Measurements from ENCODE around the gene PAF1. TPM values are rescaled to one million over a fixed set of nuclear protein-coding genes. Genes with fewer than 3 reads are reported as not detected.
"Not testable (repeated sequence)": the region's sequence is repeated elsewhere in the genome, so short reads cannot be mapped to it uniquely, and the experiment has no call there.

PAF1 gene
- total RNA-seq, 2 experiments from 2014 or later: 44.0 to 47.2 TPM

GRCh38 chr19:39385629-39386411 lies 5.1 kb downstream of the PAF1 start:
- peak overlapping the region; percentile 61 for H3K27ac Mint-ChIP-seq
- H3K4me3 Mint-ChIP-seq: no peak overlapping the region
- peaks cover 21% of the 10 kb centered on the region for H3K4me1 Mint-ChIP-seq
- CTCF ChIA-PET: no interaction called here
- no peaks in the 10 kb centered on the region for H3K27me3 Mint-ChIP-seq
- no peak for DNase-seq
- H3K9me3 Mint-ChIP-seq: no peaks in the 10 kb centered on the region
- POLR2A ChIA-PET: no interaction called here
- peaks cover 55% of the 10 kb centered on the region for H3K36me3 Mint-ChIP-seq (ENCODE audit: low read depth)

- H3K27me3 Mint-ChIP-seq: no peaks in the 10 kb centered on the region
- peaks cover 16% of the 10 kb centered on the region for H3K4me1 Mint-ChIP-seq
- ChIA-PET POLR2A (no interaction called here), CTCF (no interaction called here)
- DNase-seq: no peak
- peaks cover 56% of the 10 kb centered on the region for H3K36me3 Mint-ChIP-seq (ENCODE audit: low read depth)
- no peaks in the 10 kb centered on the region for H3K9me3 Mint-ChIP-seq
- peak overlapping the region; percentile 34 for H3K27ac Mint-ChIP-seq
- no peak overlapping the region for H3K4me3 Mint-ChIP-seq
These were observed 5.9 kb downstream of the PAF1 start for GRCh38 chr19:39384839-39385568.

- Mint-ChIP-seq H3K9me3 (no peaks in the 10 kb centered on the region), H3K27ac (no peak overlapping the region), H3K4me3 (no peak overlapping the region), H3K4me1 (peaks cover 2% of the 10 kb centered on the region), H3K27me3 (no peaks in the 10 kb centered on the region), H3K36me3 (ENCODE audit: low read depth) (peaks cover 52% of the 10 kb centered on the region)
- ChIA-PET POLR2A (interaction anchor here (1.2 kb wide), 1 partner anchor 9 kb away, joined by 3 read pairs; no protein-coding TSS in a partner anchor), CTCF (no interaction called here)
- DNase-seq: no peak
These were observed 7.7 kb downstream of the PAF1 start for GRCh38 chr19:39382991-39383828.

DNA sequence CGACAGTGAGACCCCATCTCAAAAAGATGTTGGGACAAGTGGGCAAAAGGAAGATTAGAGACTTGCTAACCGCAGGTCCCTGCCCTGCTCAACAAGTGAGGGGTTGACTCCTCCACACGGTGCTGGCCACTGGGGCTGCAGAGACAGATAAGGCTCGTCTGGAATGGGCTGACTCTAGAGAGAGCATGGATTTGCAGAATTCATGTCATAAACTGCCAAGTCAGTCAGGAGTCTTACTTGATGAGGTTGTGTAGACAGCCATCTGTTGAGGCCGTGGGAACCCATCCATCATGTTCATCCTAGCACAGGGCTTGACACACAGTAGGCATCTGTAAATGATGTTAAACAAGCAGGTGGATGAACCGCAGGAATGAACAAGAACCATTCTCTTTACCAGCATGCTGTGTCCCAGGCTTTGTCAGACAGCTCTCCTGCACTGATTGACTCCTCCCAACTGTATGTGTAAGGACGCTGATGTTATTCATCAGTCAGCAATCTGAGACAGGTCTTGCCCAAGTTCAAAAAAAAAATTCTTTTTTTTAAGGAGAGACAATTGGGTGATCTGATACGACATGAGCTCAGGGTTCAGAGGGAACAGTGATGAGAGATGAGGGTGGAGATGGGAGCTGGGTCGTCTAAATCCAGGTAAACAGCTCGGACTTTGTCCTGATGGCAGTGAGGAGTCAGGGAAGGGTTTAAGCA lies 8.8 kb downstream of the PAF1 start:
- Mint-ChIP-seq H3K27me3 (no peaks in the 10 kb centered on the region), H3K9me3 (no peaks in the 10 kb centered on the region), H3K4me3 (no peak overlapping the region), H3K4me1 (peaks cover 1% of the 10 kb centered on the region), H3K36me3 (ENCODE audit: low read depth) (peaks cover 59% of the 10 kb centered on the region), H3K27ac (no peak overlapping the region)
- ChIA-PET CTCF (no interaction called here), POLR2A (interaction anchor here (1.2 to 1.4 kb wide), 2 partner anchors 10 to 30 kb away, joined by 3 read pairs; partner anchors contain the start of gene PLEKHG2)
- DNase-seq: no peak

DNA sequence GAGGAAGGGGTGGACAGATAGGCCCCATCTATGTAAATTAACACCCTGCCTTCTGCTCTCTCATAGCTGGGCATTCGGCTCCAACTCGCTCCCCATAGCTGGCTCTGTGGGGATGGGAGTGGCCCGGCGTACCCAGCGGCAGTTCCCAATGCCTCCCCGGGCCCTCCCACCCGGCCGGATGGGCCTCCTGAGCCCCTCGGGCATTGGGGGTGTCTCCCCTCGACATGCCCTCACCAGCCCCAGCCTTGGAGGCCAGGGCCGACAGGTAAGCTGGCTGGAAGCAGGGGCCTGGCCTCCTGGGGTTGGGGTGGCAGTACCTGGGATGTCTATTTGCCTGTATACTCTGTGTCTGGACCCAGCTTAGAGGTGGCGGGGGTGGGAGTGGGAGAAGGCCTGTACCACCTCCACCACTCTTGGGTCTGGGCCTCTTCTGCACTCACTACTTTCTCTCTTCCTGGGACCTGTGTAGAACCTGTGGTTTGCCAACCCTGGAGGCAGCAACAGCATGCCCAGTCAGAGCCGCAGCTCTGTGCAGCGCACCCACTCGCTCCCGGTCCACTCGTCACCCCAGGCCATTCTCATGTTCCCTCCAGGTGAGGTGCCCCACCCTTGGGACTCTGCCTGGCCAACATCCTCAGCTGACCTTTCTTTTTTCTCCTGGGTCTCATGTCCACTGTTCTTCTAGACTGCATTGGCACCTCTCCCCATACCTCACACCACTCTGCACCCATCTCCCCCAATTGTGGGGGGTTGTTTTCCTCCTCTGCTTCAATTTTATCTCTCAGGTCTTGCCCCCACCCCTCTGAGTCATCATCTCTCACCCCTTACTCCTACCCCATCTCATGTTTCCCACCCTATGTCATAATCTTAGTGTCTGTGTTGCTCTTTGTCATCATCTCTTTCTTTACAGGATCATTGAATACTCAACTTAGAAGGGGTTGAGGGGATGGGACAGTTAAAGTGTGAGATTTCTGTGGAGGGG lies 10.1 kb downstream of the PAF1 start:
- ChIA-PET POLR2A (interaction anchor here (1.4 kb wide), 1 partner anchor 31 kb away, joined by 3 read pairs; the partner anchor contains the start of gene PLEKHG2), CTCF (no interaction called here)
- Mint-ChIP-seq H3K27me3 (no peaks in the 10 kb centered on the region), H3K36me3 (ENCODE audit: low read depth) (peaks cover 55% of the 10 kb centered on the region), H3K4me3 (no peak overlapping the region), H3K27ac (no peak overlapping the region), H3K9me3 (no peaks in the 10 kb centered on the region), H3K4me1 (no peaks in the 10 kb centered on the region)
- no peak for DNase-seq

GRCh38 chr19:39379865-39380396 lies 11.0 kb downstream of the PAF1 start:
- no peaks in the 10 kb centered on the region for H3K9me3 Mint-ChIP-seq
- POLR2A ChIA-PET: no interaction called here

DNA sequence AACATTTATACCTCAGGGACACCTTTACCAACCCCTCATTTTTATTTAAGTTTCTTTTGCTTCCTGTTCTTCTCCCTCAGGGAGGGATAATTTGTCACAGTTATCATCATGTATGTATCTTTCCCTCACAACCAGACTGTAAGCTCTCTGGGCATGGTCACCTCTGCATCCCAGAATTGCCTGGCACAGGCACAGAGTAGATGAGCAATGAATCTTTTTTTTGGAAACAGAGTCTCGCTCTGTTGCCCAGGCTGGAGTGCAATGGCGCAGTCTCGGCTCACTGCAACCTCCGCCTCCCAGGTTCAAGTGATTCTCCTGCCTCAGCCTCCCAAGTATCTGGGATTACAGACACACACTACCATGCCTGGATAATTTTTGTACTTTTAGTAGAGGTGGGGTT lies 11.5 kb downstream of the PAF1 start:
- POLR2A ChIA-PET: interaction anchor here (0.6 kb wide), 1 partner anchor 181 kb away, joined by 3 read pairs; no protein-coding TSS in a partner anchor
- H3K4me3 Mint-ChIP-seq, CTCF ChIA-PET, DNase-seq, H3K9me3 Mint-ChIP-seq, H3K27me3 Mint-ChIP-seq, H3K4me1 Mint-ChIP-seq, H3K27ac Mint-ChIP-seq: not testable (repeated sequence)
- peaks cover 56% of the 10 kb centered on the region for H3K36me3 Mint-ChIP-seq (ENCODE audit: low read depth)

More at GRCh38 chr19:39379865-39380396, 11.0 kb downstream of the PAF1 start:
- no peaks in the 10 kb centered on the region for H3K27me3 Mint-ChIP-seq
- H3K4me1 Mint-ChIP-seq: no peaks in the 10 kb centered on the region
- no peak overlapping the region for H3K27ac Mint-ChIP-seq
- H3K36me3 Mint-ChIP-seq (ENCODE audit: low read depth): peaks cover 54% of the 10 kb centered on the region
- CTCF ChIA-PET: no interaction called here
- no peak for DNase-seq
- H3K4me3 Mint-ChIP-seq: no peak overlapping the region

- ChIA-PET POLR2A (interaction anchor here (0.7 kb wide), 1 partner anchor 24 kb away, joined by 3 read pairs; no protein-coding TSS in a partner anchor), CTCF (interaction anchor here (0.5 to 1.1 kb wide), 2 partner anchors 12 to 19 kb away, joined by 3 read pairs; no protein-coding TSS in a partner anchor)
- Mint-ChIP-seq H3K9me3 (no peaks in the 10 kb centered on the region), H3K27ac (no peak overlapping the region), H3K36me3 (ENCODE audit: low read depth) (peaks cover 49% of the 10 kb centered on the region), H3K4me1 (no peaks in the 10 kb centered on the region), H3K27me3 (no peaks in the 10 kb centered on the region), H3K4me3 (no peak overlapping the region)
- no peak for DNase-seq
These were observed 13.2 kb downstream of the PAF1 start for GRCh38 chr19:39377373-39378362.

GRCh38 chr19:39375929-39376328 lies 15.0 kb downstream of the PAF1 start:
- POLR2A ChIA-PET: interaction anchor here (1.0 kb wide), 1 partner anchor 15 kb away, joined by 3 read pairs; the partner anchor contains the start of genes MED29 and PAF1
- CTCF ChIA-PET: interaction anchor here (0.6 kb wide), 1 partner anchor 33 kb away, joined by 5 read pairs; no protein-coding TSS in a partner anchor
- peaks cover 40% of the 10 kb centered on the region for H3K36me3 Mint-ChIP-seq (ENCODE audit: low read depth)
- no peak overlapping the region for H3K27ac Mint-ChIP-seq
- H3K4me1 Mint-ChIP-seq: no peaks in the 10 kb centered on the region
- H3K9me3 Mint-ChIP-seq: no peaks in the 10 kb centered on the region
- DNase-seq: no peak
- no peaks in the 10 kb centered on the region for H3K27me3 Mint-ChIP-seq
- H3K4me3 Mint-ChIP-seq: no peak overlapping the region

GRCh38 chr19:39372941-39373340 lies 18.0 kb downstream of the PAF1 start:
- H3K4me1 Mint-ChIP-seq: no peaks in the 10 kb centered on the region
- peaks cover 44% of the 10 kb centered on the region for H3K36me3 Mint-ChIP-seq (ENCODE audit: low read depth)
- CTCF ChIA-PET: no interaction called here
- H3K27ac Mint-ChIP-seq: no peak overlapping the region
- no peaks in the 10 kb centered on the region for H3K9me3 Mint-ChIP-seq
- POLR2A ChIA-PET: no interaction called here
- H3K27me3 Mint-ChIP-seq: no peaks in the 10 kb centered on the region
- H3K4me3 Mint-ChIP-seq: no peak overlapping the region
- DNase-seq: no peak

Measured in activated CD4-positive, alpha-beta memory T cell treated with anti-CD3 and anti-CD28 coated beads, Interleukin-2, amount 10 ng/mL, durations not matched to agents 7 days and 5 days (primary cell).